Lower leg skin (tissue), 3 donors: ENCODE data around the gene PTDSS2.

ENCODE experiments used
- CTCF ChIP-seq, 3 donors: fragments of 450-650 bp; IDR thresholded peaks; one replicate each; pipeline ENCODE4 v1.5.1; 2016; ENCODE audit warnings: antibody characterized with exemption in 3 of 3, mild to moderate bottlenecking in 3 of 3, moderate library complexity in 2 of 3
- POLR2A ChIP-seq, 2 donors: fragments of 450-650 bp; IDR thresholded peaks; one replicate each; pipeline ENCODE4 v1.6.1; 2016 to 2017; ENCODE audit warnings: antibody characterized with exemption in 2 of 2, mild to moderate bottlenecking in 1 of 2, moderate library complexity in 1 of 2

GRCh38 chr11:406796-407650 lies 43.1 kb upstream of the PTDSS2 start:
- no peak for TF ChIP-seq CTCF (IDR thresholded peaks at IDR 0.05)
- TF ChIP-seq POLR2A (IDR thresholded peaks at IDR 0.05), result no peak
